Stomach (tissue), 9 donors: ENCODE results near the gene MAPKAPK2. TPM values are rescaled to one million over a fixed set of nuclear protein-coding genes. Genes with fewer than 3 reads are reported as not detected.
A peak's percentile ranks its signal among the peaks of the same experiment; 100 is the strongest.

Source experiments
- DNase-seq, 2 donors: peaks; one replicate each; pipeline versions ENCODE4 v3.0.0 to v3.0.0-alpha.2; 2013 to 2019
- H3K27ac ChIP-seq, 5 donors: fragments of 200-600 bp in 4 of 5; sonication (generic) in 4 of 5; one replicate each; pipeline ENCODE4 v1.5.1; 2013 to 2019; ENCODE audit warnings: mild to moderate bottlenecking in 1 of 5, moderate library complexity in 1 of 5
- H3K27me3 ChIP-seq, 3 donors: fragments of 200-600 bp; sonication (generic); one replicate each; pipeline ENCODE4 v1.5.1; 2017 to 2019; ENCODE audit warnings: mixed run types in 1 of 3
- H3K36me3 ChIP-seq, 4 donors: fragments of 200-600 bp; sonication (generic); 1 replicate in 3 of 4; 2 replicates in 1 of 4; pipeline ENCODE4 v1.5.1; 2016 to 2019
- H3K4me1 ChIP-seq, 4 donors: fragments of 200-600 bp; sonication (generic); one replicate each; pipeline ENCODE4 v1.5.1; 2016 to 2019
- H3K4me3 ChIP-seq, 4 donors: fragments of 200-600 bp; sonication (generic) in 3 of 4; one replicate each; pipeline ENCODE4 v1.5.1; 2016 to 2019; ENCODE audit warnings: mild to moderate bottlenecking in 1 of 4
- H3K9me3 ChIP-seq, 4 donors: fragments of 200-600 bp; sonication (generic); one replicate each; pipeline ENCODE4 v1.5.1; 2016 to 2019
- CTCF ChIP-seq, 7 experiments: fragments of 450-650 bp in 4 of 7; fragments of 200-600 bp in 3 of 7; sonication (generic) in 3 of 7; IDR thresholded peaks; one replicate each; pipeline ENCODE4 v1.5.1; 2016 to 2019; ENCODE audit warnings: antibody characterized with exemption in 7 of 7, control low read depth in 2 of 7, mild to moderate bottlenecking in 1 of 7
- EP300 ChIP-seq: sonication (generic); formaldehyde crosslinking; IDR thresholded peaks from one replicate; pipeline ENCODE4 v1.6.1; 2017; ENCODE audit warnings: antibody characterized with exemption
- POLR2A ChIP-seq, 4 donors: fragments of 450-650 bp; IDR thresholded peaks; one replicate each; pipeline ENCODE4 v1.6.1; 2016; ENCODE audit warnings: antibody characterized with exemption in 4 of 4, control low read depth in 2 of 4, mild to moderate bottlenecking in 1 of 4, moderate library complexity in 1 of 4
- POLR2AphosphoS5 ChIP-seq, 3 donors: sonication (generic); formaldehyde crosslinking; IDR thresholded peaks; one replicate each; pipeline ENCODE4 v1.6.1; 2016; ENCODE audit warnings: antibody characterized with exemption in 3 of 3
- WGBS, 5 donors: extraction: QIAGEN DNeasy Blood & Tissue Kit in 3 of 5; methylation state at CpG; one replicate each; pipeline versions ENCODE4 v1.1.5 to v1.1.7; 2013 to 2018; 5-methylcytosine and 5-hydroxymethylcytosine counted together
- intact Hi-C: fragments of 100-400 bp; cut with DNase I; formaldehyde crosslinking; loops from one replicate; pipeline ENCODE4 v1.15.1; 2023; ENCODE audit warnings: low total_unique reads
- polyA plus RNA-seq, 3 donors: library from polyadenylated mRNA; stranded (reverse); fragments of 200-250 nt; gene quantifications; one replicate each; pipeline ENCODE4 v1.2.3, GENCODE V29; 2013
- total RNA-seq, 5 donors: library from RNA; depleted of rRNA; stranded (reverse); fragments of >200 nt; gene quantifications; one replicate each; pipeline versions ENCODE4 v1.1.0 to v1.2.3, GENCODE V29; 2014 to 2016
- donor health status: healthy with polysubstance abuse.
- donor health status: Bipolar disorder and iron deficiency.
- donor health status: healthy.

The MAPKAPK2 gene
- total and polyA plus RNA-seq, 8 donors: 22.6 to 78.0 (median 49.7) TPM

DNA sequence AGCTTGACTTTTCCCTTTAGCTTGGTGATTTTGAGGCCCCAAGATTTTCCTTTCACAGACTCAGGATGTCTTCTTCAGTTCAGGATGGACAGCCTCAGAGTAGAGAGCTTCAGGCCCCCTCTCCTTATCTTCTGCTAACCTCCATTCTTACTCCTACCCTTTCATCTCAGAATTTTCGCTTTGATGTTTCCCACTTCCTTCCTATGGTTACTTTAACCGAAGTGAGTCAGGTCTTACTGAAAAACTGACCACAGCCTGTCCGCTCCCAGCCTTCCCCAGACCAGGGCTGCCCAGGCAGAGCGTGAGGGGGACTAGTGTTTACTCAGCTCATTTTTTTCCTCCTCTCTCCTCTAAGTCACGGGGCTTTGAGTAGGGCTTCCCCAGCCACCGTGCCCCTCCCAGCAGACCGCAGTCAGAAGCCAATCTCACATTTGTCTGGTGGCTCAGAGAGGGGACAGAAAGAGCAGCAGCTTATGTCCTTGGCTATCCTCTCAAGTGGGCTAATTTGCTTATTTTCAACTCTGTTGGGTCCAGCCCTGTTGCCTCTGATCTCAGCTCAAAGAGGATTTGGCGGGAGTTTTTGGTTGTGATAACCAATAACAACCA is 81.6 kb downstream of the MAPKAPK2 start:
- TF ChIP-seq POLR2AphosphoS5 (IDR thresholded peaks at IDR 0.05) (peak in 1 of 3 donors; percentile 19), CTCF (IDR thresholded peaks at IDR 0.05) (no peak)
- no peaks in the 10 kb centered on the region for H3K9me3 ChIP-seq
- peaks cover 0 to 30% (median 0%) of the 10 kb centered on the region in 4 donors for H3K4me1 ChIP-seq
- H3K36me3 ChIP-seq: no peaks in the 10 kb centered on the region
- intact Hi-C loops: no loop called here
- DNase-seq: peak; percentile 37 to 64
- H3K27me3 ChIP-seq: no peaks in the 10 kb centered on the region
- H3K4me3 ChIP-seq: no peak overlapping the region
- peak overlapping the region in 1 of 5 donors; percentile 46 for H3K27ac ChIP-seq
- 17 to 29% (median 27%) methylated on average over 8 of the region's 8 CpGs for WGBS, 5 donors

- Histone ChIP-seq H3K9me3 (no peaks in the 10 kb centered on the region), H3K27ac (peak overlapping the region in 2 of 5 donors; percentile 51 to 65), H3K27me3 (peaks cover 0 to 8% (median 0%) of the 10 kb centered on the region in 3 donors), H3K36me3 (no peaks in the 10 kb centered on the region), H3K4me1 (peaks cover 0 to 30% (median 0%) of the 10 kb centered on the region in 4 donors), H3K4me3 (no peak overlapping the region)
- intact Hi-C loops: no loop called here
- WGBS, 5 donors: 71 to 83% (median 74%) methylated on average over 14 of the region's 14 CpGs
- TF ChIP-seq EP300 (no peak), POLR2AphosphoS5 (IDR thresholded peaks at IDR 0.05) (no peak), CTCF (IDR thresholded peaks at IDR 0.05) (no peak), POLR2A (IDR thresholded peaks at IDR 0.05) (no peak)
- no peak for DNase-seq
Observed at GRCh38 chr1:206768472-206769303, 84.0 kb downstream of the MAPKAPK2 start.

GRCh38 chr1:206769304-206769731 is 84.6 kb downstream of the MAPKAPK2 start:
- no peaks in the 10 kb centered on the region for H3K9me3 ChIP-seq
- WGBS, 5 donors: 60 to 69% (median 64%) methylated on average over 7 of the region's 7 CpGs
- peak overlapping the region in 1 of 4 donors; percentile 19 for H3K4me3 ChIP-seq

More at GRCh38 chr1:206769304-206769731, 84.6 kb downstream of the MAPKAPK2 start:
- peaks cover 0 to 30% (median 0%) of the 10 kb centered on the region in 4 donors for H3K4me1 ChIP-seq
- TF ChIP-seq EP300: no peak
- TF ChIP-seq POLR2AphosphoS5 (IDR thresholded peaks at IDR 0.05): no peak
- no peak for TF ChIP-seq POLR2A (IDR thresholded peaks at IDR 0.05)
- TF ChIP-seq CTCF (IDR thresholded peaks at IDR 0.05): no peak
- no peaks in the 10 kb centered on the region for H3K36me3 ChIP-seq
- DNase-seq: peak; percentile 34 to 64
- intact Hi-C loops: no loop called here
- H3K27me3 ChIP-seq: peaks cover 0 to 14% (median 0%) of the 10 kb centered on the region in 3 donors
- H3K27ac ChIP-seq: peak overlapping the region in 2 of 5 donors; percentile 51 to 65
